Uterus (tissue), 4 donors: ENCODE measurements around the gene PRKG1. TPM values are rescaled to one million over a fixed set of nuclear protein-coding genes. Genes with fewer than 3 reads are reported as not detected.

ENCODE experiments used
- DNase-seq, 2 donors: peaks; one replicate each; pipeline ENCODE4 v3.0.0-alpha.2; 2019 to 2020
- H3K27ac ChIP-seq, 2 donors: fragments of 200-600 bp; sonication (generic); 1 replicate in 1 of 2; 2 replicates in 1 of 2; pipeline ENCODE4 v1.5.1; 2016 to 2018
- H3K27me3 ChIP-seq, 2 donors: fragments of 200-600 bp; sonication (generic); one replicate each; pipeline ENCODE4 v1.5.1; 2018 to 2019; ENCODE audit warnings: control low read depth in 1 of 2
- H3K36me3 ChIP-seq, 2 donors: fragments of 200-600 bp; sonication (generic); one replicate each; pipeline ENCODE4 v1.5.1; 2019; ENCODE audit warnings: control low read depth in 1 of 2
- H3K4me1 ChIP-seq, 2 donors: fragments of 200-600 bp; sonication (generic); one replicate each; pipeline ENCODE4 v1.5.1; 2018 to 2019; ENCODE audit warnings: control low read depth in 1 of 2
- H3K4me3 ChIP-seq, 2 donors: fragments of 200-600 bp; sonication (generic); 1 replicate in 1 of 2; 2 replicates in 1 of 2; pipeline ENCODE4 v1.5.1; 2018 to 2019; ENCODE audit warnings: mild to moderate bottlenecking in 1 of 2
- H3K9me3 ChIP-seq, 2 donors: fragments of 200-600 bp; sonication (generic); one replicate each; pipeline ENCODE4 v1.5.1; 2019; ENCODE audit warnings: control low read depth in 1 of 2
- CTCF ChIP-seq, 4 experiments: fragments of 200-600 bp in 2 of 4; fragments of 450-650 bp in 2 of 4; sonication (generic) in 2 of 4; IDR thresholded peaks; one replicate each; pipeline ENCODE4 v1.5.1; 2016 to 2019; ENCODE audit warnings: antibody characterized with exemption in 4 of 4, mild to moderate bottlenecking in 2 of 4, moderate library complexity in 1 of 4
- POLR2A ChIP-seq, 2 donors: fragments of 450-650 bp; IDR thresholded peaks; one replicate each; pipeline ENCODE4 v1.6.1; 2016; ENCODE audit warnings: antibody characterized with exemption in 2 of 2, mild to moderate bottlenecking in 1 of 2, moderate library complexity in 1 of 2
- intact Hi-C: fragments of 100-400 bp; cut with DNase I; formaldehyde crosslinking; loops from one replicate; pipeline ENCODE4 v1.15.1; 2023; ENCODE audit warnings: low total_unique reads
- total RNA-seq, 4 donors: library from RNA; depleted of rRNA in 3 of 4; stranded (reverse); fragments of >200 nt in 3 of 4; gene quantifications; one replicate each; pipeline versions ENCODE4 v1.1.0 to v1.2.4, GENCODE V29; 2014 to 2023
- donor health status: DM: yes; HTN: yes; CAD: no.

Gene PRKG1
- total RNA-seq, 4 donors from 2014 or later = 32.4 to 136 (median 69.6) TPM

GRCh38 chr10:51479711-51480110, 405.4 kb downstream of the PRKG1 start:
- no peaks in the 10 kb centered on the region for H3K36me3 ChIP-seq
- H3K9me3 ChIP-seq = no peaks in the 10 kb centered on the region
- H3K27ac ChIP-seq = no peak overlapping the region
- no peaks in the 10 kb centered on the region for H3K27me3 ChIP-seq
- no peak for DNase-seq
- no peak overlapping the region for H3K4me3 ChIP-seq
- no peaks in the 10 kb centered on the region for H3K4me1 ChIP-seq
- TF ChIP-seq CTCF (IDR thresholded peaks at IDR 0.05) (no peak), POLR2A (IDR thresholded peaks at IDR 0.05) (no peak)
- intact Hi-C loops = no loop called here

GRCh38 chr10:51485668-51486067, 411.4 kb downstream of the PRKG1 start:
- H3K27ac ChIP-seq = no peak overlapping the region
- H3K36me3 ChIP-seq = no peaks in the 10 kb centered on the region
- no peaks in the 10 kb centered on the region for H3K9me3 ChIP-seq
- H3K4me3 ChIP-seq = no peak overlapping the region
- H3K27me3 ChIP-seq = no peaks in the 10 kb centered on the region
- intact Hi-C loops = no loop called here
- TF ChIP-seq CTCF (IDR thresholded peaks at IDR 0.05) = no peak
- TF ChIP-seq POLR2A (IDR thresholded peaks at IDR 0.05) = no peak
- no peaks in the 10 kb centered on the region for H3K4me1 ChIP-seq
- no peak for DNase-seq

DNA sequence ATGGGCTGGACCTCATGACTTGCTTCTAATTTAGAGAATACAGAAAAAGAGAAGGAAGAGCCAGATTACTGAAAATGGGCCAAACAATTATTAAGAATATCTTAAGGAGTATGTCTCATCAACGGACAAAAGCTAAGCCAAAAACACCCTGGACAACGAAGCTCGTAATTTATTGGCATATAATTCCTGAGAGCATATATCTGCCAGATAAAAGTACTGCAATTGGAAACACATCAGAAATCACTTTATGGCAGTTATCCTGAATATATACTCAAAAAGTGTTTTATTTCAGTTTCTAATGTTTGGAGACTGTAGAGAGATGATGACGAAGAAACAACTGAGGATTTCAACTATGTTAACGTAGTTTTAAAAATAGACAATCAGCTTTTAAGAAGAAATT, 413.3 kb downstream of the PRKG1 start:
- TF ChIP-seq CTCF (IDR thresholded peaks at IDR 0.05) = no peak
- intact Hi-C loops = no loop called here

GRCh38 chr10:51488766-51489408, 414.6 kb downstream of the PRKG1 start:
- DNase-seq = no peak
- no peak for TF ChIP-seq CTCF (IDR thresholded peaks at IDR 0.05)
- TF ChIP-seq POLR2A (IDR thresholded peaks at IDR 0.05) = no peak
- H3K27me3 ChIP-seq = no peaks in the 10 kb centered on the region
- H3K9me3 ChIP-seq = no peaks in the 10 kb centered on the region
- no peak overlapping the region for H3K27ac ChIP-seq
- no peaks in the 10 kb centered on the region for H3K4me1 ChIP-seq
- H3K4me3 ChIP-seq = no peak overlapping the region
- H3K36me3 ChIP-seq = no peaks in the 10 kb centered on the region
- intact Hi-C loops = no loop called here

More for the DNA sequence above, 413.3 kb downstream of the PRKG1 start:
- no peaks in the 10 kb centered on the region for H3K36me3 ChIP-seq
- H3K27ac ChIP-seq = no peak overlapping the region
- no peaks in the 10 kb centered on the region for H3K9me3 ChIP-seq
- H3K4me3 ChIP-seq = no peak overlapping the region
- no peak for DNase-seq
- no peaks in the 10 kb centered on the region for H3K4me1 ChIP-seq
- H3K27me3 ChIP-seq = no peaks in the 10 kb centered on the region

DNA sequence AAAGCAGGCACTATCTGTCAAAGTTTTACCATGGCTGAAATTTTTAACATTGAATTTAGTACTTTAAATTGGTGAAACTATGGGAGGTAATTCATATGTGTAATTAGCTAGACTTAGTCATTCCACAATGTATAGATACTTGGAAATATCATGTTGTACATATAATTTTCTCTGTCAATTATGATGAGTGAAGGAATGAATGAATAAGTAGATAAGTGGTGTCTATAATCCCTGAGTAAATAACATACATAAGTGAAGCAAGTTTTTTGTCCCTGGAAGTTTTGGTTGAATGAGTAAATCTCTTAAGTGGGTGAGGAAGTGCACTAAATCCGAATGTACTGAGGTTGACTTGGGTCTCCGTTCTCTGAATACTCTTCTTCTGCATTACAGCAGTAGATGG, 424.1 kb downstream of the PRKG1 start:
- intact Hi-C loops = no loop called here
- H3K27ac ChIP-seq = no peak overlapping the region
- no peaks in the 10 kb centered on the region for H3K9me3 ChIP-seq
- H3K4me1 ChIP-seq = peaks cover 0 to 6% of the 10 kb centered on the region in 2 donors
- no peaks in the 10 kb centered on the region for H3K36me3 ChIP-seq
- no peak overlapping the region for H3K4me3 ChIP-seq
- DNase-seq = no peak
- TF ChIP-seq CTCF (IDR thresholded peaks at IDR 0.05) = no peak
- no peak for TF ChIP-seq POLR2A (IDR thresholded peaks at IDR 0.05)
- no peaks in the 10 kb centered on the region for H3K27me3 ChIP-seq
